A172 (cell line): Measurements from ENCODE around the gene GCK. TPM values are rescaled to one million over a fixed set of nuclear protein-coding genes. Genes with fewer than 3 reads are reported as not detected.

Source experiments
- total RNA-seq: library from RNA; depleted of rRNA; stranded (reverse); fragments of >200 nt; shearing (Covaris generic); gene quantifications from 2 replicates; pipeline ENCODE4 v1.2.3, GENCODE V29; 2014; rRNA removed

The GCK gene
- total RNA-seq, 1 experiment from 2014 or later: not detected

Other genes starting within 250 kb of the GCK start
- gene SPDYE1, start 191.5 kb downstream of the GCK start, total RNA-seq: not detected in 2 replicates
- gene DBNL, start 144.7 kb downstream of the GCK start, total RNA-seq: 171 and 187 TPM in 2 replicates
- not detected in 2 replicates for gene PGAM2, start 123.9 kb downstream of the GCK start, total RNA-seq
- gene POLM, start 106.9 kb downstream of the GCK start, total RNA-seq: 20.3 and 24.0 TPM in 2 replicates
- gene AEBP1, start 85.1 kb downstream of the GCK start, total RNA-seq: 0.22 TPM in 1 of 2 replicates, not detected in the other
- 149 and 160 TPM in 2 replicates for gene POLD2, start 65.9 kb downstream of the GCK start, total RNA-seq
- not detected in 2 replicates for gene MYL7, start 48.1 kb downstream of the GCK start, total RNA-seq
- 133 and 137 TPM in 2 replicates for gene YKT6, start 11.5 kb upstream of the GCK start, total RNA-seq
- 1.9 and 3.1 TPM in 2 replicates for gene CAMK2B, start 136.2 kb upstream of the GCK start, total RNA-seq